ENCODE data around the gene SPN.

DNA sequence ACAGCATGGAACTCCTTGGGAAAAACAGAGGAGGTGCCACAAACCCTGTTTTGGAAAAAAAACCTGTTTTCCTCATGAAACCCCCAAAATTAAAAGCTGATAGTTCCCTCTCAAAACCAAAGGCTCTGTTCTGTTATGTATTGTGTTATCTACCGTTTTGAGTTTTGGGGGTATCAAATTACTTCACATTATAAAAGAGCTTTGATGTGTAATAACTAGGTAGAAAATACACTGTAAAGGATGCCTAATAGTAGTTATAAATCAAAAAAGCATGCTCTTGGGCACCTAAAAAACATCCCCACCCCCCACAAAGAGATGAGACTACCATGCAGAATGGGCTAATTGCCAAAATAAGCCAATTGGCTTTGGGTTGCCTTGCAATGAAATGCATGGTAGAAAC, 51.9 kb downstream of the SPN start:
- TF ChIP-seq, protein P1, sequence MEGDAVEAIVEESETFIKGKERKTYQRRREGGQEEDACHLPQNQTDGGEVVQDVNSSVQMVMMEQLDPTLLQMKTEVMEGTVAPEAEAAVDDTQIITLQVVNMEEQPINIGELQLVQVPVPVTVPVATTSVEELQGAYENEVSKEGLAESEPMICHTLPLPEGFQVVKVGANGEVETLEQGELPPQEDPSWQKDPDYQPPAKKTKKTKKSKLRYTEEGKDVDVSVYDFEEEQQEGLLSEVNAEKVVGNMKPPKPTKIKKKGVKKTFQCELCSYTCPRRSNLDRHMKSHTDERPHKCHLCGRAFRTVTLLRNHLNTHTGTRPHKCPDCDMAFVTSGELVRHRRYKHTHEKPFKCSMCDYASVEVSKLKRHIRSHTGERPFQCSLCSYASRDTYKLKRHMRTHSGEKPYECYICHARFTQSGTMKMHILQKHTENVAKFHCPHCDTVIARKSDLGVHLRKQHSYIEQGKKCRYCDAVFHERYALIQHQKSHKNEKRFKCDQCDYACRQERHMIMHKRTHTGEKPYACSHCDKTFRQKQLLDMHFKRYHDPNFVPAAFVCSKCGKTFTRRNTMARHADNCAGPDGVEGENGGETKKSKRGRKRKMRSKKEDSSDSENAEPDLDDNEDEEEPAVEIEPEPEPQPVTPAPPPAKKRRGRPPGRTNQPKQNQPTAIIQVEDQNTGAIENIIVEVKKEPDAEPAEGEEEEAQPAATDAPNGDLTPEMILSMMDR (IDR thresholded peaks at IDR 0.05), result no peak
- no peak for TF ChIP-seq EP300 (IDR thresholded peaks at IDR 0.05)
- no peak for TF ChIP-seq POLR2A (IDR thresholded peaks at IDR 0.05)
- TF ChIP-seq POLR2AphosphoS5 (IDR thresholded peaks at IDR 0.05), result no peak

All from sigmoid colon (tissue), 4 donors.